ENCODE data around the gene RXFP1.

RXFP1 gene

GRCh38 chr4:158543191-158543590, 21.5 kb downstream of the RXFP1 start:
- no peak for DNase-seq

GRCh38 chr4:158544141-158544540, 22.5 kb downstream of the RXFP1 start:
- DNase-seq, result no peak

GRCh38 chr4:158553364-158553763, 31.7 kb downstream of the RXFP1 start:
- no peak for DNase-seq

DNA sequence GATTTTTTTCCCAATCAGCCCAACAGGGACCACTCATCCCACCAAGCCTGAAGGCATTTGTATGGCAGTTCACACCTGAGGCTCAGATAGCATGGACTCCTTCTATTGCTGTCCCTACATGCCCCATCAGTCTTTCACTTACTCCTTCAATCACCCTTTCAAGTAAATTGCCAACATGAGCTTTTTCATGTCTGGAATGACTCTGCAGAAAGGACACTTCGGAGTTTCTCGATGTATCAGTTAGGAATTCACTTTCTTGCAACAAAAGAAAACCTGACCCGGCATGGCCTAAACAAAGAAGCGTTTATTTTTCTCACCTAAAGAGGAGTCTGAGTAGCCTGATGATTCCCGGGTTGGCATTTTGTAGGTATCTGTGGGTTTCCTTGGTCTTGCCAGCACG, 38.6 kb downstream of the RXFP1 start:
- no peak for DNase-seq

GRCh38 chr4:158566860-158567259, 45.2 kb downstream of the RXFP1 start:
- no peak for DNase-seq

DNA sequence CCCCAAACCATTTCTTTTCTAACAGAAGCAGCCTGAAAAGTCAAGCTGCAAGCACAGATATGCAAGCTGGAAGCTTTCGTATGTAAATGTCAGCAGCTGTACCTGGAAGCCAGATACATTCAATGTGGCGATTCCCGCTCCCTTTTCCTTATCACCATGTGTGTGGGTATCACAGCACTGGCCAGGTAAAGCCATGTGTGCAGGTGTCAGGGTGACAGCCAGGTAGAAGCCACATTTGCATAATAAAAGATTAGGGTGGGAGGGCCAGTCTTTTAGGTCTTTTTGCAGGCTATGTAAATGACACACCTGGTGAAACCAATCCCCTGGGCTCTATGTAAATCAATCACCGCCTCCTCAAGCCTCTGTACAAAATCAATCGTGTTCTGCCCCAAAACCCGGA, 50.1 kb downstream of the RXFP1 start:
- no peak for DNase-seq

GRCh38 chr4:158572608-158573007, 50.9 kb downstream of the RXFP1 start:
- DNase-seq, result no peak

- no peak for DNase-seq
These were observed 56.8 kb downstream of the RXFP1 start for GRCh38 chr4:158578476-158578875.

GRCh38 chr4:158580064-158580463, 58.4 kb downstream of the RXFP1 start:
- DNase-seq, result no peak

GRCh38 chr4:158581161-158581560, 59.5 kb downstream of the RXFP1 start:
- DNase-seq, result no peak

GRCh38 chr4:158586881-158587280, 65.2 kb downstream of the RXFP1 start:
- DNase-seq, result no peak

DNA sequence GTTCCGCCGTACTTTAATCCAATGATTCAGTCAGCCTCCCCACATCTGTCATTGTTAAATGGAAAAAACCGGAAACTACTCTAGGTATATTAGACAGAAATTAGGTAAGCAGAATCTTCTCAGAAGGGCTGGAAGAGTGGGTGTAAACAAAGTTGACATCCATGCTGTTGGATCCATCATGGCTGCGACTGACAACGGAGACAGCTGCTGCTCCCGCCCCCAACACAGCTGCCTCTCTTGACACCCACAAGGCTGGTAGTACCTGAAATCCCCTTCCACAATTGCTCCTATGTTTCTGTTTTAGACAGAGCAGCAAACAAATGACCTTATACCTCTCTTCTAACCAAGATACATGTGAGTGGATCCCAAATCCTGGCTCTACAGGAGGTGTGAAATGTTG, 66.6 kb downstream of the RXFP1 start:
- DNase-seq, result no peak

DNA sequence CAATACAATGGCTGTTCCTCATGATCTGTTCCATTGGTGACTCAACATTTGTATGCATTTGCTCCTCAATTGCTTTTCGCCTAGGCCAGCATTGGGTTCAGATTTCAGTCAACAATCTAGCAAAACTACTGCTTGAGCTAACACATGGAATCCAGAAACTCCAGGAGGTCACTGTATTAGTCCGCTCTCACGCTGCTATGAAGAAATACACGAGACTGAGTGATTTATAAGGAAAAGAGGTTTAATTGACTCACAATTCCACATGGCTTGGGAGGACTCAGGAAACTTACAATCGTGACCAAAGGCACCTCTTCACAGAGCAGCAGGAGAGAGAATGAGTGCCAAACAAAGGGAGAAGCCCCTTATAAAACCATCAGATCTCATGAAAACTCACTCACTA, 67.1 kb downstream of the RXFP1 start:
- no peak for DNase-seq

GRCh38 chr4:158590306-158590705, 68.6 kb downstream of the RXFP1 start:
- no peak for DNase-seq

- no peak for DNase-seq
These were observed 69.1 kb downstream of the RXFP1 start for GRCh38 chr4:158590824-158591223.

DNA sequence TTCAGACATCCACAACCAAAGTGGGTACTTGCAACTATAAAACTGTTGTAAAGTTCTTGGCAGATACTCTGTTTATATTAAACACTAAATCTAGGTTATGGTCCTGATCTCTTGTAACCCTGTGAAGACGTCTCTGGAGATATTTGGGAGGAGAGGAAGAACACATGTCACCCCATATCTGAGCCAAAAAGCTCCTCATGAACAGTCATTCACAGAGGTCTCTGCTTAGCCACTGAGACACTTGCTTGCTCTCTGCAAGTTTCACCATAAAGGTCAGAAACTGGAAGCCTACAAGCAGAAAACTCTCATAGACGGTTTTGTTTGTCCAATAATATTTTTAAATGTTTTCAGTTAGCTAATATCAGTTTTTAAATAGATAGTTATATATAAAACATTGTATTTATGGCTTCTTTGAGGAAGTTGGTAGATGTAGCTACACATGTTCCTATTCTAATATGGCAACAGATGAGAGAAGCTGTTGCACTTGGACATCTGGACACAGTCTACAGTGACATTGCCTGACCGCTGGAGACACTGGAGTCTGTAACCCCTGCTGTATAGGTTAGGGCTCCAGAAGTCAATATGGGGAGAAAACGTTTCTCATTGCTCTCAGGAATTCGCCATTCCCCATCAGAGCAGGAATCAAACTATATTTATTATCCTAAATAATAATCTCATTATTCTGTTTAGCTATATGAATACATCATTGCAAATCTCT, 76.4 kb downstream of the RXFP1 start:
- no peak for DNase-seq

DNA sequence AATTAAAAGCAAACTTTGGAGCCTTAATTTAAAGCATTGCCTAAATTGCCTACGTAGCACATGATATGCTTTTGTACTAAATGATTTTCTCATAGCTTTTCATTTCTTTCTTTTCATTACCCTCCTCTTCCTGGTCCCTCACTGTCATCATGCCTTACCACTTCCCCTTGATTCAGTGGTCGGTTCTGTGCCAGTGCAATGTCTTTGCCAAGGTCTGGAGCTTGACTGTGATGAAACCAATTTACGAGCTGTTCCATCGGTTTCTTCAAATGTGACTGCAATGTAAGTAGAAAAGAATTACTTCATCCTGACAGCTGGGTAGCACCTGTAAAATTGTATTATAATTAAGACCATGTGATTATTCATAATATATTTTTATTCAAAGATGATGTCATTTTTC, 77.5 kb downstream of the RXFP1 start:
- DNase-seq, result no peak

GRCh38 chr4:158599765-158600498, 78.2 kb downstream of the RXFP1 start:
- no peak for DNase-seq

- no peak for DNase-seq
These were observed 82.7 kb downstream of the RXFP1 start for GRCh38 chr4:158604369-158604768.

- DNase-seq, result no peak
These were observed 83.7 kb downstream of the RXFP1 start for GRCh38 chr4:158605393-158605792.

GRCh38 chr4:158606969-158607368, 85.3 kb downstream of the RXFP1 start:
- DNase-seq, result no peak

GRCh38 chr4:158609116-158609515, 87.4 kb downstream of the RXFP1 start:
- no peak for DNase-seq

DNA sequence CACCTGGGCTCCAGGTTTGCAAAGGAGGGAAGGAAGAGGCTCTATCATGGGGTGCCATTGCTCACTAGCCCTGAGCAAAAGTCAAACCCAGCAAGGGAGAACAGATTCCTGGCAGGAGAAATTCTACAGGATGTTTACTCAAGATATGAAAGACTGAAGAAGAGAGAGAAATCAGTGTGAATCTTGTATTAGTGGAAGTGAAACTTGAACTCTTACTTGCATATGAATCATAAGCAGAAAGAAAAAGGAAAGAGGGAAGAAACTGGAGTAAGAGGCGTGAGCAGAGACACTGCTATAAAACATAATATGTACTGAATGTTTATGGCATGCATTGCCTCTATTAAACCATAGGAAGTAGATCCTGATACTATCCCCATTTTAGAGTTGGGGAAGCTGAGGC, 89.1 kb downstream of the RXFP1 start:
- DNase-seq, result no peak

DNA sequence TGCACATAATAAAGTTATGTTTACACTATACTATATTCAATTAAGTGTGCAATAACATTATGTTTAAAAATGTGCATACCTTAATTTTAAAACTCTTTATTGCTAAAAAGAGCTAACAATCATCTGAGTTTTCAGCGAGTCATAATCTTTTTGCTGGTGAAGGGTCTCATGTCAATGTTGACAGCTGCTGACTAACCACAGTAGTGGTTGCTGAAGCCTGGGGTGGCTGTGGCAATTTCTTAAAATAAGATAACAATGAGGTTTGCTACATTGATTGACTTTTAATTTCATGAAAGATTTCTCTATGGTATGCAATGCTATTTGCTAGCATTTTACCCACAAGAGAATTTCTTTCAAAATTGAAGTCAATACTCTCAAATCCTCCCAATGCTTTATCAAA, 91.4 kb downstream of the RXFP1 start:
- no peak for DNase-seq

GRCh38 chr4:158617956-158618355, 96.3 kb downstream of the RXFP1 start:
- DNase-seq, result no peak

All from KG1 (cell line).